Retinal pigment epithelial cell (primary cell): Measurements from ENCODE around the gene MX1.

Experiments used
- DNase-seq: peaks from one replicate; pipeline ENCODE4 v3.0.0-alpha.2; 2010; ENCODE audit warnings: low read depth
- H3K4me3 ChIP-seq: 2 replicates; pipeline ENCODE4 v1.5.1; 2011; ENCODE audit warnings: mild to moderate bottlenecking, low read length, control low read depth, moderate library complexity
- CTCF ChIP-seq: conservative IDR thresholded peaks from 2 replicates; pipeline ENCODE4 v1.5.1; 2011; ENCODE audit warnings: low read depth, low read length, control low read depth, inconsistent platforms

The MX1 gene

GRCh38 chr21:41388259-41388658 is 37.8 kb upstream of the MX1 start:
- H3K4me3 ChIP-seq = no peak overlapping the region
- TF ChIP-seq CTCF = no peak
- no peak for DNase-seq

- no peak for TF ChIP-seq CTCF
- H3K4me3 ChIP-seq = no peak overlapping the region
- no peak for DNase-seq
These were observed 35.9 kb upstream of the MX1 start for GRCh38 chr21:41390043-41390639.

- DNase-seq = no peak
- H3K4me3 ChIP-seq = no peak overlapping the region
- TF ChIP-seq CTCF = no peak
These were observed 32.1 kb upstream of the MX1 start for GRCh38 chr21:41393876-41394465.

GRCh38 chr21:41396558-41397075 is 29.4 kb upstream of the MX1 start:
- no peak for TF ChIP-seq CTCF
- no peak overlapping the region for H3K4me3 ChIP-seq
- no peak for DNase-seq

- no peak for TF ChIP-seq CTCF
- no peak for DNase-seq
- no peak overlapping the region for H3K4me3 ChIP-seq
These were observed 28.6 kb upstream of the MX1 start for GRCh38 chr21:41397471-41397891.

GRCh38 chr21:41398251-41398650 is 27.8 kb upstream of the MX1 start:
- H3K4me3 ChIP-seq = no peak overlapping the region
- no peak for TF ChIP-seq CTCF
- DNase-seq = no peak

- TF ChIP-seq CTCF = no peak
- DNase-seq = no peak
- no peak overlapping the region for H3K4me3 ChIP-seq
These were observed 27.2 kb upstream of the MX1 start for GRCh38 chr21:41398831-41399230.
